PC-3 (cell line): ENCODE measurements around the gene MAGEA6. TPM values are rescaled to one million over a fixed set of nuclear protein-coding genes. Genes with fewer than 3 reads are reported as not detected.
"Not testable (repeated sequence)": the region's sequence is repeated elsewhere in the genome, so short reads cannot be mapped to it uniquely, and the experiment has no call there.

Experiments
- ATAC-seq: fragments of 200-7000 bp; cut with Tn5 transposase; 2 replicates; pipeline ENCODE4 v1.9.1; 2020; ENCODE audit warnings: mild to moderate bottlenecking, moderate library complexity
- BruUV-seq: library from RNA; stranded (reverse); fragments of 400-500 nt; replicated peaks from 2 replicates; lab custom pipeline; 2021; lab: Mats Ljungman, UMichigan
- CTCF ChIA-PET: fragments of 300-600 bp; sonication (Branson Sonifier 250); formaldehyde crosslinking; loops from one replicate; lab custom pipeline; 2022; ENCODE audit warnings: antibody characterized with exemption; lab: Charles Lee
- POLR2A ChIA-PET: fragments of 300-600 bp; sonication (Branson Sonifier 250); formaldehyde crosslinking; loops from one replicate; lab custom pipeline; 2022; ENCODE audit warnings: antibody characterized with exemption; ENCODE audit not compliant: unreplicated experiment; lab: Charles Lee
- DNase-seq: peaks from one replicate; pipeline ENCODE4 v3.0.0-alpha.2; 2015
- H2AFZ ChIP-seq: fragments of 300-600 bp; sonication (generic); 2 replicates; pipeline ENCODE4 v1.6.0; 2016; ENCODE audit warnings: antibody characterized with exemption, low read length
- H3F3A ChIP-seq: fragments of 300-600 bp; sonication (generic); one replicate; pipeline ENCODE4 v1.6.0; 2017; ENCODE audit warnings: antibody characterized with exemption, low read length, control low read depth, mild to moderate bottlenecking; ENCODE audit not compliant: unreplicated experiment
- H3K27ac ChIP-seq: fragments of 300-600 bp; sonication (generic); 2 replicates; pipeline ENCODE4 v1.5.1; 2016; ENCODE audit warnings: mild to moderate bottlenecking, low read length
- H3K27me3 ChIP-seq: fragments of 300-600 bp; sonication (generic); 2 replicates; pipeline ENCODE4 v1.6.1; 2016; ENCODE audit warnings: low read length, mixed read lengths
- H3K36me3 ChIP-seq: fragments of 300-600 bp; sonication (generic); 2 replicates; pipeline ENCODE4 v1.6.1; 2016; ENCODE audit warnings: low read depth, mixed run types, low read length, mixed read lengths
- H3K4me1 ChIP-seq: fragments of 300-600 bp; sonication (generic); 2 replicates; pipeline ENCODE4 v1.5.1; 2016; ENCODE audit warnings: low read length; ENCODE audit not compliant: insufficient read depth
- H3K4me2 ChIP-seq: fragments of 300-600 bp; sonication (generic); 2 replicates; pipeline ENCODE4 v1.6.0; 2016; ENCODE audit warnings: low read length
- H3K4me3 ChIP-seq: fragments of 300-600 bp; sonication (generic); 2 replicates; pipeline ENCODE4 v1.5.1; 2016; ENCODE audit warnings: mild to moderate bottlenecking, low read length, mixed read lengths
- H3K79me2 ChIP-seq: fragments of 300-600 bp; sonication (generic); 2 replicates; pipeline ENCODE4 v1.6.1; 2017; ENCODE audit warnings: low read length, mixed read lengths
- H3K9ac ChIP-seq: fragments of 300-600 bp; sonication (generic); 2 replicates; pipeline ENCODE4 v1.6.0; 2016; ENCODE audit warnings: mild to moderate bottlenecking, low read length
- H3K9me2 ChIP-seq: fragments of 300-600 bp; sonication (generic); replicated peaks from 2 replicates; pipeline ENCODE4 v1.6.1; 2016; ENCODE audit warnings: mixed run types, low read length, mixed read lengths
- H3K9me3 ChIP-seq: fragments of 300-600 bp; sonication (generic); 2 replicates; pipeline ENCODE4 v1.6.1; 2016; ENCODE audit warnings: low read length, mixed read lengths
- H4K20me1 ChIP-seq: fragments of 300-600 bp; sonication (generic); 2 replicates; pipeline ENCODE4 v1.6.1; 2016; ENCODE audit warnings: low read length, mixed read lengths
- intact Hi-C: fragments of 100-400 bp; cut with micrococcal nuclease; formaldehyde crosslinking; loops from 2 replicates; pipeline ENCODE4 v1.9.0; 2023
- total RNA-seq: library from RNA; depleted of rRNA; stranded (reverse); fragments of >200 nt; gene quantifications from 2 replicates; pipeline ENCODE4 v1.2.3, GENCODE V29; 2014

Gene MAGEA6
- total RNA-seq, 1 experiment from 2014 or later = 1.3 TPM

DNA sequence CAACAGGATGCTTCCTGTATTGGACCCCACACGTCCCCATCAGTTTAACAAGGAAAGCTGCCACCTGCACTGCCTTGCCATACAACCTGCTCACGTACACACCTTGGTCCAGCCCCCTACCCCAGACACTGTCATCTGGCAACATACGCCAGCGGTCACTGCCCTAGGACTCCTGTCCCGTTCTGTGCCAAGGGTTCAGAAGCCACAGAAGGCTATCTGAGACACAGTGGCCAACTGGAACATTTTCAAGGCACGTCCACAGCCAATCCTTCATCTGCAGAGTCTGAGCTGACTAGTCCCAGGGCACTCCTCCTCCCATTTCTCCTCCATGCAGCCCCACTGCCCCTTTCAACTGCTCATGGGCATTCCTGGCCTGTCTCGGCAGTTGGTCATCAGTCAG, 7.9 kb downstream of the MAGEA6 start:
- POLR2A ChIA-PET, H3K9ac ChIP-seq, H3K4me1 ChIP-seq, intact Hi-C loops, H3K27ac ChIP-seq, BruUV-seq, H3K79me2 ChIP-seq, ATAC-seq, H3K4me3 ChIP-seq, CTCF ChIA-PET, H4K20me1 ChIP-seq, H3K4me2 ChIP-seq, H3K27me3 ChIP-seq, H3K9me2 ChIP-seq, H2AFZ ChIP-seq, H3K9me3 ChIP-seq, H3F3A ChIP-seq, DNase-seq, H3K36me3 ChIP-seq: not testable (repeated sequence)

DNA sequence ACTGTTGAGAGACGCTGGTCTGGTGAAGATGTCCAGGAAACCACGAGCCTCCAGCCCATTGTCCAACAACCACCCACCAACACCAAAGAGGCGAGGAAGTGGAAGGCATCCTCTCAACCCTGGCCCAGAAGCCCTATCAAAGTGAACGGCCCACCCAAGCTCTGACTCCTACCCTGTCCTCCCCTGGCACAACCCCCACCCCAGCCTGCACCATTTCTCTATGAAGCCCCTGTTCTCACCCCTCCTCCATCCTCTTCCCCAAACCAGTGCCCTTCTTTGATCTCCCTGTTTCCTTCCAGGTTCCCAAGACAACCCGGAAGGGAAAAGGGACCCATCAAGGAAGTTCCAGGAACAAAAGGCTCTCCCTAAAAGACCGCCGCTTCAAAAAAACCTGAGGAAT, 9.9 kb downstream of the MAGEA6 start:
- CTCF ChIA-PET, H3K36me3 ChIP-seq, H3K4me2 ChIP-seq, POLR2A ChIA-PET, BruUV-seq, ATAC-seq, H3K9me2 ChIP-seq, H3K9me3 ChIP-seq, H3F3A ChIP-seq, H3K79me2 ChIP-seq, H3K4me3 ChIP-seq, H4K20me1 ChIP-seq, H3K9ac ChIP-seq, H2AFZ ChIP-seq, H3K4me1 ChIP-seq, H3K27me3 ChIP-seq, H3K27ac ChIP-seq, intact Hi-C loops, DNase-seq: not testable (repeated sequence)

DNA sequence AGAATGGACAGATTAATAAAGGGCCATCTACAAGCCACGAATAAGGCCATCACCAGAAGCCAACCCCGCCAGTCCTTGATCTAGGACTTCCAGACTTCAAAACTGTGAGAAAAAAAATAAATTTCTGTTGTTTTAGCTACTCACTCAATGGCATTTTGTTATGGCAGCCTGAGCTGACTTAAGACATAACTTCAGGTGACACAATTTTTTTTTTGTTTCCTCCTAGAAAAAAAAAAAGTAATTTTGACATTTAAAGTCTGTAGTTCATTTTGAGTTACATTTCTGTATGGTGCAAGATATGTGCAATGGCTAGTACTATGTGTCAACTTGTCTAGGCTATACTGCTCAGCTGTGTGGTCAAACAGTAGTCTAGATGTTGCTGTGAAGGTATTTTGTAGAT, 10.6 kb downstream of the MAGEA6 start, which contains the start of gene CSAG3:
CSAG3 (plus strand) TSS at position 301 of the 400 bp plus-strand sequence.
- H3K36me3 ChIP-seq, H3K9ac ChIP-seq, ATAC-seq, H3K27me3 ChIP-seq, CTCF ChIA-PET, H3F3A ChIP-seq, H3K4me3 ChIP-seq, POLR2A ChIA-PET, H3K9me2 ChIP-seq, BruUV-seq, H3K9me3 ChIP-seq, H3K4me1 ChIP-seq, intact Hi-C loops, H3K4me2 ChIP-seq, H3K79me2 ChIP-seq, DNase-seq, H2AFZ ChIP-seq, H4K20me1 ChIP-seq, H3K27ac ChIP-seq: not testable (repeated sequence)

DNA sequence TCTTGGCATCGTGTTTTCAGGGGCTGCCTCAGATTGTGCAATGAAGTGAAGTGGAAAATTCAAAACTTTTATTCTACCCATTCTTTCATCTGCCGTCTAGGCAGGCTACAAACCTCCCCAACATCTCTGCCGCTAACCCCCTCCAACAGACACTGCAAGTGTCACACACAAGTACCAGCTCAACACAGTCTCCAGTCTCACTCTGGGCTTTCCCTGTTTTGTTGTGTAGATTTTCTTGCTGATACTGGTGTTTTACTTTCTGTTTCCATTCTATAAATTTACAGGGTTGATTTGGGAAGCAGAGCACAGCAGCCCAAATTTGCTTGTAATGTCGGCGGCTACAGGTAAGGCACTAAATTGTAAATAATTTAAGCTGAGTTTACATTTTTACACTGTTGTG, 14.6 kb downstream of the MAGEA6 start:
- intact Hi-C loops, H3K4me2 ChIP-seq, H3K4me3 ChIP-seq, H3K36me3 ChIP-seq, CTCF ChIA-PET, H3F3A ChIP-seq, H3K9me2 ChIP-seq, H3K9me3 ChIP-seq, H3K27ac ChIP-seq, H2AFZ ChIP-seq, POLR2A ChIA-PET, ATAC-seq, H3K4me1 ChIP-seq, H4K20me1 ChIP-seq, BruUV-seq, H3K9ac ChIP-seq, H3K79me2 ChIP-seq, DNase-seq, H3K27me3 ChIP-seq: not testable (repeated sequence)

DNA sequence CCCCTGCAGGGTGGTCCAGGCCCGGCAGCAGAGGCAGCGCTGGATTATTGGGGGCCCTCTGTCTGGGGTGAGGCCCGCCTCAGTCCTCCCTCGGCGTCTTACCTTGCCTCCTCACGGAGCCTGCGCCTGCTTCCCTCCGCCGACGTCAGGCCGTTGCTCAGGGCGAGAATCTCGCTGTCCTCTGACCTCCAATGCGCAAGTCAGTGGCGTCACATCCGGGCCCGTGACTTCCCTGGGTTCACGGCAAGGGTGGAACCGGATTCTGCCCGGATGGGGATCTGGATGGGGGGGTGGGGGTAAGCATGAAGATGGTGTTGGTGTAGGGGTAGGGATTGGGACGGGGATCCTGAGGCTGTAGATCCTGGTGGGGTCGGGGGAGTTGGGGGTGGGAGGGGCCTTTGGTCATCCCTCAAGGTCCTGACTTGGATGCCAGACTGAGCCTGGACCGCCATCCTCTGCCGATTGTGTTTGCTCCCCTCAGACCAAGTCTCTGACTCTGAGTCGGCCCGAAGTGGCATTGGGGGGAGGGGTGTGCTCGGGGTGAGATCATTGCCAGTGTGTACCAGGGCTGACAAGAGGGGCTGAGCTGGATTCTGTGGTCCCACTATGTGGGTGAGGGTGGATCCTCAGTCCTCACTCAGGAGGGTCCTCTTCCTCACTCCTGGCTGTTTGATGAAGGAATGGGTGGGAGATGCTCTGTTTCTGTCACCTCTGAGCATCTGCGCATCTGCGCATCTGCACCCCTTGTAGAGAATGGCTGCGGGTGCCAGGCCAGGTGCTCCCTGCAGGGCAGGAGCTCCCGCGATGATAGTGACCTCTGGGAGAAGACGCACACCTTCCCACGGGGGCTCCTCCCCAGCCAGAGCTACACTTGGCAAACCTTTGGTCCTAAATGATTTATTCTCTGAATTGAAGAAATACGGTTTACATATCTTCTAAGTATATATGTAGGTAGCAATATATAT, 15.5 kb downstream of the MAGEA6 start, which contains the start of gene MAGEA2:
MAGEA2 (minus strand) TSS at position 157 of the 965 bp plus-strand sequence. CDS start 2,479 bp downstream, outside the sequence.
- H3K79me2 ChIP-seq, H3K4me3 ChIP-seq, POLR2A ChIA-PET, H3K4me2 ChIP-seq, H4K20me1 ChIP-seq, H3K36me3 ChIP-seq, H3K9ac ChIP-seq, CTCF ChIA-PET, H3K27ac ChIP-seq, H3K27me3 ChIP-seq, H3K9me3 ChIP-seq, H2AFZ ChIP-seq, intact Hi-C loops, DNase-seq, H3K9me2 ChIP-seq, H3K4me1 ChIP-seq, H3F3A ChIP-seq, BruUV-seq, ATAC-seq: not testable (repeated sequence)
